Neuronal stem cell (in vitro differentiated cells): ENCODE data around the gene VWA8.

Experiments used
- DNase-seq: peaks from one replicate; pipeline ENCODE4 v3.0.0-alpha.2; 2013; ENCODE audit warnings: low spot score
- H2AFZ ChIP-seq: one replicate; pipeline ENCODE4 v1.6.1; 2013; ENCODE audit warnings: mild to moderate bottlenecking, low read length, inconsistent platforms
- H2AK5ac ChIP-seq: 2 replicates; pipeline ENCODE4 v1.6.1; 2013; ENCODE audit warnings: low read depth, mild to moderate bottlenecking, inconsistent platforms, low read length, moderate library complexity, mixed read lengths
- H2BK120ac ChIP-seq: 2 replicates; pipeline ENCODE4 v1.6.1; 2013; ENCODE audit warnings: low read depth, mild to moderate bottlenecking, inconsistent platforms, low read length, moderate library complexity, mixed read lengths
- H2BK12ac ChIP-seq: one replicate; pipeline ENCODE4 v1.6.1; 2013; ENCODE audit warnings: low read length, inconsistent platforms
- H2BK15ac ChIP-seq: 2 replicates; pipeline ENCODE4 v1.6.1; 2013; ENCODE audit warnings: mild to moderate bottlenecking, low read length, inconsistent platforms, mixed read lengths
- H2BK5ac ChIP-seq: one replicate; pipeline ENCODE4 v1.6.1; 2013; ENCODE audit warnings: inconsistent platforms, mild to moderate bottlenecking, low read length, moderate library complexity
- H3K14ac ChIP-seq: one replicate; pipeline ENCODE4 v1.6.1; 2013; ENCODE audit warnings: low read length, inconsistent platforms
- H3K18ac ChIP-seq: 2 replicates; pipeline ENCODE4 v1.6.1; 2013; ENCODE audit warnings: low read length, inconsistent platforms
- H3K23ac ChIP-seq: 2 replicates; pipeline ENCODE4 v1.6.1; 2013; ENCODE audit warnings: low read depth, mild to moderate bottlenecking, mixed read lengths, low read length, inconsistent platforms; ENCODE audit not compliant: poor library complexity
- H3K27ac ChIP-seq: replicated peaks from 3 replicates; pipeline ENCODE4 v1.5.1; 2013; ENCODE audit warnings: low read length, inconsistent platforms
- H3K27me3 ChIP-seq, 3 experiments: 2 replicates each; pipeline ENCODE4 v1.6.1; 2013; ENCODE audit warnings: low read length in 3 of 3, mild to moderate bottlenecking in 2 of 3, inconsistent platforms in 1 of 3, low read depth in 1 of 3, mixed read lengths in 1 of 3, moderate library complexity in 1 of 3; ENCODE audit not compliant: control insufficient read depth in 3 of 3, insufficient read depth in 3 of 3
- H3K36me3 ChIP-seq, 2 donors: replicated peaks in 1 of 2; 2 replicates each; pipeline ENCODE4 v1.6.1; 2013; ENCODE audit warnings: low read length in 2 of 2; ENCODE audit not compliant: control insufficient read depth in 2 of 2, insufficient read depth in 2 of 2
- H3K4ac ChIP-seq: 2 replicates; pipeline ENCODE4 v1.6.1; 2013; ENCODE audit warnings: inconsistent platforms, mild to moderate bottlenecking, low read length, moderate library complexity
- H3K4me1 ChIP-seq, 2 donors: 1 replicate in 1 of 2; 2 replicates in 1 of 2; pipeline ENCODE4 v1.6.1; 2013; ENCODE audit warnings: low read length in 2 of 2, low read depth in 1 of 2; ENCODE audit not compliant: control insufficient read depth in 2 of 2, insufficient read depth in 1 of 2
- H3K4me2 ChIP-seq: one replicate; pipeline ENCODE4 v1.6.1; 2013; ENCODE audit warnings: mild to moderate bottlenecking, low read length, inconsistent platforms; ENCODE audit not compliant: insufficient read depth, poor library complexity, severe bottlenecking
- H3K4me3 ChIP-seq, 2 donors: 2 replicates each; pipeline ENCODE4 v1.5.1; 2013; ENCODE audit warnings: low read length in 2 of 2, mild to moderate bottlenecking in 2 of 2, inconsistent platforms in 1 of 2, moderate library complexity in 1 of 2
- H3K79me1 ChIP-seq: one replicate; pipeline ENCODE4 v1.6.1; 2013; ENCODE audit warnings: low read depth, mild to moderate bottlenecking, inconsistent platforms, low read length, moderate library complexity
- H3K9ac ChIP-seq: one replicate; pipeline ENCODE4 v1.6.1; 2013; ENCODE audit warnings: mild to moderate bottlenecking, low read depth, low read length, inconsistent platforms; ENCODE audit not compliant: poor library complexity
- H3K9me3 ChIP-seq, 2 donors: replicated peaks in 1 of 2; 2 replicates each; pipeline versions ENCODE3 to v1.6.1; 2013; ENCODE audit warnings: low read length in 2 of 2, mild to moderate bottlenecking in 2 of 2, inconsistent platforms in 1 of 2, low read depth in 1 of 2, mixed read lengths in 1 of 2, moderate library complexity in 1 of 2; ENCODE audit not compliant: control insufficient read depth in 2 of 2, insufficient read depth in 1 of 2
- H4K8ac ChIP-seq: one replicate; pipeline ENCODE4 v1.6.1; 2013; ENCODE audit warnings: low read depth, mild to moderate bottlenecking, inconsistent platforms, low read length, moderate library complexity
- H4K91ac ChIP-seq: one replicate; pipeline ENCODE4 v1.6.1; 2013; ENCODE audit warnings: low read length, low read depth, mild to moderate bottlenecking, inconsistent platforms; ENCODE audit not compliant: poor library complexity
- WGBS, 2 donors: extraction: QIAGEN DNeasy Blood & Tissue Kit; methylation state at CpG; one replicate each; pipeline ENCODE4 v1.1.7; 2013; ENCODE audit warnings: missing lambda C conversion rate in 2 of 2, mixed read lengths in 1 of 2; ENCODE audit not compliant: insufficient read length in 2 of 2, insufficient replicate concordance in 1 of 2; ENCODE audit errors: extremely low coverage in 2 of 2; 5-methylcytosine and 5-hydroxymethylcytosine counted together

The VWA8 gene

DNA sequence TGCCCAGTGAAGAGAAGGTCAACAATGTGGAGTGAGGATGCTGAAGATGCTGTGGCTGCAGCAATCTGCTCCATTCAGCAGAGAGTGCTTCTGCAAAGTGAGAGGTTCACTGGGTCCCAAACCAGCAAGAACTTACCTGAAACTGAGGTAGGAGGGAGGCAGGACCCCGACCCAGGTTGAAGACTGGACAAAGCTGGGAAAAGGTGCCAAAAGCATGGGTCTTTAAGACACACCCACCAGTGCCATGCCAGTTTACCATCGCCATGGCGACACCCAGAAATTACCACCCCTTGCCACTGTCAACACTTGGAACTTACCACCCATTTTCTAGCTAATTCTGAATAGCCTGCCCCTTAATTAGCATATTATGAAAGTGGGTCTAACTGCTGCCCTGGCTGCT lies 432.9 kb downstream of the VWA8 start:
- Histone ChIP-seq H3K23ac (no peak overlapping the region), H2BK5ac (no peak overlapping the region), H3K36me3 (no peaks in the 10 kb centered on the region), H3K79me1 (no peaks in the 10 kb centered on the region), H3K4me2 (no peak overlapping the region), H2BK12ac (no peak overlapping the region), H2BK120ac (no peak overlapping the region), H3K4me1 (no peaks in the 10 kb centered on the region), H4K8ac (no peak overlapping the region), H3K9ac (no peak overlapping the region), H2AK5ac (no peak overlapping the region), H3K27ac (no peak overlapping the region), H3K4ac (no peak overlapping the region), H2AFZ (no peak overlapping the region), H3K4me3 (no peak overlapping the region), H3K9me3 (no peaks in the 10 kb centered on the region), H4K91ac (no peak overlapping the region), H3K27me3 (no peaks in the 10 kb centered on the region), H2BK15ac (no peak overlapping the region), H3K18ac (no peak overlapping the region), H3K14ac (no peak overlapping the region)
- no CpG with 5 or more reads among the region's 3 CpGs for WGBS, 2 donors
- DNase-seq = no peak

DNA sequence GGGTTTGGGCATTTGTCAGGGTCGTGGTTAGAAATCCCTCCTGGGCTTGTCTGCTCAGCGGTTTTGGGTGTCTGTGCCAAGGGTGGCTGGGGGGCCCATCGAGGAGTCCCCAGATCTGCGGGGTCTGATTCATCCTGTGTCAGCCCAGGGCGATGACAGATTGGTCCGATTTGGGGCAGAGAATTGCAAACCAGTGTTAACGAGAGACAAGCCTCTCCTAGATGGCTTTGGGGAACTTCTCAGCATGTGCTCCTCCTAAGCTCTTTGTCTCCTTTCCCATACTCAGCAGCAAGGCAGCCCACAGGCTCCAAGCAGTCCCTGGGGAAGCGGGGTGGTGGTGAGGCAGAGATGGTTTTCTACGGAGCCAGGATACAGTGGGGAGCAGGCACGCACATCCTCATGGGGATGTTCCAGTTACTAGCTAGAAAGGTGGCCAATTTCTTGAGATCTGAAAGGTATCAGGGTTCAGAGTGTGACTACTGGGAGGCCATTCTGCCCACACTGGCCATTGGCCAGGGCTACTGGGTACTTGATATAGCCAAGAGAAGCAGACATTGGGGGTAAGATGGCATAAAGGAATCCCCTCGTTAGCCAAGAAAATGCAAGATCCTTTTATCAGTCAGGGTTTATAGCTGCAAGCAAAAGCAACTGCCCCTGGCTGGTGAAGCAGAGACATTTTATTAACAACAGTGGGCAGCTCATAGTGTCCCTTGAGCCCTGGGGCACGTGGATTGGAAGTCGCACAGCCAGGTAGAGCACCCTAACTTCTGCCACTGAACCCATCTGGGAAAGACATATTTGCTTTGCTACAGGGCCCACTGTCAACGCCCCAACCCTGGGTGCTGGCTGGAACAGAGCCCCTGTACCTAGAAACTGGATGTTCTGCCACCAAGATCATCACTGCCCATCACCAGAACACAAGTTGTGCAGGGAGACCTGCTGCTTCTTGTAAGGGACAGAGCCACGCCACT lies 440.0 kb downstream of the VWA8 start:
- Histone ChIP-seq H3K4me3 (no peak overlapping the region), H3K9me3 (no peaks in the 10 kb centered on the region), H2BK15ac (no peak overlapping the region), H2BK5ac (no peak overlapping the region), H3K18ac (no peak overlapping the region), H2AK5ac (no peak overlapping the region), H2BK120ac (no peak overlapping the region), H3K23ac (no peak overlapping the region), H3K4me2 (no peak overlapping the region), H3K4me1 (peaks cover 0 to 1% of the 10 kb centered on the region in 2 donors), H3K36me3 (no peaks in the 10 kb centered on the region), H3K27me3 (no peaks in the 10 kb centered on the region), H2AFZ (no peak overlapping the region), H3K4ac (no peak overlapping the region), H4K8ac (no peak overlapping the region), H3K9ac (no peak overlapping the region), H3K14ac (no peak overlapping the region), H2BK12ac (no peak overlapping the region), H4K91ac (no peak overlapping the region), H3K27ac (no peak overlapping the region), H3K79me1 (no peaks in the 10 kb centered on the region)
- DNase-seq = no peak
- WGBS, 2 donors = no CpG with 5 or more reads among the region's 15 CpGs

DNA sequence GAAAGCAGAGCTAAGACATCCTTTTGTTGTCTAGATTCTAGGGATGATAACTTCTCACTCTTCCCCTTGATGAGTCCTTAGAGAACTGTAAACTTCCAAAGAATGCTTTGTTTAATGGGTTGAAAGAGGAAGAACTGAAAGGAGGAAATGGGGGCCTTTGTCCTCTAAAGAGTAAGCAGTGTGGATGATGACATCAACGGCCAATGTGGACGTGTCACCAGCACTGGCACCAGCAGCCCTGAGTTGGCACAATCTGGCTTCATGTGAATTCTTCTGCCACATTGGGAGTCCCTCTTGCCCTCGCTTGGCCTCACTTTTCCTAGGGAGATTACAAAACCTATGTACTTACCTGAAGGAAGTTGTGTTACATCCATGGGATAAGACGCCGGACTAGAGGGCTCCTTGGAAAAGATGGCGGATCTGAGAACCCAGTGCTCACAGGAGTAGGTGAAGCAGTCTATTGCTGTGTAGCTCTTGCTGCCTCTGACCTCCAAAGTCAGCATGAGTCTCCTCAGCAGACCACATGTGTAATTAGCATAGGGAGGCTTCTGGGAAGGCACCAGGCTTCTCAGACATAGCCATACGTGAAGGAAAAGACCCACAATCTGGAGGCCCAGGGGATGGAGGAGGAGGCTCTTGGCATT lies 440.8 kb downstream of the VWA8 start:
- WGBS, 2 donors = no CpG with 5 or more reads among the region's 7 CpGs
- no peak overlapping the region for H4K91ac ChIP-seq
- DNase-seq = no peak
- H2BK12ac ChIP-seq = no peak overlapping the region
- no peak overlapping the region for H3K9ac ChIP-seq
- H2BK120ac ChIP-seq = no peak overlapping the region
- no peak overlapping the region for H3K4me2 ChIP-seq
- no peak overlapping the region for H2AK5ac ChIP-seq
- H3K23ac ChIP-seq = no peak overlapping the region
- no peak overlapping the region for H3K18ac ChIP-seq
- no peak overlapping the region for H3K4ac ChIP-seq
- no peak overlapping the region for H4K8ac ChIP-seq
- H2BK15ac ChIP-seq = no peak overlapping the region
- H2BK5ac ChIP-seq = no peak overlapping the region
- H3K4me1 ChIP-seq = peaks cover 0 to 1% of the 10 kb centered on the region in 2 donors
- H2AFZ ChIP-seq = no peak overlapping the region
- no peaks in the 10 kb centered on the region for H3K79me1 ChIP-seq
- H3K4me3 ChIP-seq = no peak overlapping the region
- no peaks in the 10 kb centered on the region for H3K27me3 ChIP-seq
- no peaks in the 10 kb centered on the region for H3K36me3 ChIP-seq
- no peaks in the 10 kb centered on the region for H3K9me3 ChIP-seq
- H3K27ac ChIP-seq = no peak overlapping the region
- H3K14ac ChIP-seq = no peak overlapping the region
